Measurements from ENCODE around the gene DCC. TPM values are rescaled to one million over a fixed set of nuclear protein-coding genes. Genes with fewer than 3 reads are reported as not detected.

Gene DCC
- total RNA-seq, 1 donor from 2014 or later = not detected

- no peak for DNase-seq (ENCODE audit: low read depth)
- H3K4me3 ChIP-seq (ENCODE audit: low read depth, low read length) = no peak overlapping the region
- TF ChIP-seq CTCF (conservative IDR thresholded peaks at IDR 0.05; ENCODE audit: low read depth, low read length) = no peak
These were observed 52.0 kb downstream of the DCC start for GRCh38 chr18:52391810-52392559.

- H3K4me3 ChIP-seq (ENCODE audit: low read depth, low read length) = no peak overlapping the region
- no peak for DNase-seq (ENCODE audit: low read depth)
- TF ChIP-seq CTCF (conservative IDR thresholded peaks at IDR 0.05; ENCODE audit: low read depth, low read length) = no peak
These were observed 54.6 kb downstream of the DCC start for GRCh38 chr18:52394602-52395001.

- DNase-seq (ENCODE audit: low read depth) = no peak
- no peak overlapping the region for H3K4me3 ChIP-seq (ENCODE audit: low read depth, low read length)
- no peak for TF ChIP-seq CTCF (conservative IDR thresholded peaks at IDR 0.05; ENCODE audit: low read depth, low read length)
These were observed 55.3 kb downstream of the DCC start for GRCh38 chr18:52395146-52395852.

GRCh38 chr18:52401236-52401635 is 61.2 kb downstream of the DCC start:
- TF ChIP-seq CTCF (conservative IDR thresholded peaks at IDR 0.05; ENCODE audit: low read depth, low read length) = no peak
- DNase-seq (ENCODE audit: low read depth) = no peak
- H3K4me3 ChIP-seq (ENCODE audit: low read depth, low read length) = no peak overlapping the region

GRCh38 chr18:52402814-52403213 is 62.8 kb downstream of the DCC start:
- no peak for TF ChIP-seq CTCF (conservative IDR thresholded peaks at IDR 0.05; ENCODE audit: low read depth, low read length)
- no peak for DNase-seq (ENCODE audit: low read depth)
- no peak overlapping the region for H3K4me3 ChIP-seq (ENCODE audit: low read depth, low read length)

GRCh38 chr18:52403291-52404021 is 63.5 kb downstream of the DCC start:
- no peak for DNase-seq (ENCODE audit: low read depth)
- TF ChIP-seq CTCF (conservative IDR thresholded peaks at IDR 0.05; ENCODE audit: low read depth, low read length) = no peak
- no peak overlapping the region for H3K4me3 ChIP-seq (ENCODE audit: low read depth, low read length)

Measured in epithelial cell of proximal tubule (primary cell).